GM18909 (cell line): ENCODE data around the gene DAPL1.

Experiments
- ATAC-seq: cut with Tn5 transposase; IDR thresholded peaks from one replicate; pipeline ENCODE4 v1.9.1; 2021; ENCODE audit warnings: mild to moderate bottlenecking; ENCODE audit not compliant: unreplicated experiment, poor library complexity

Gene DAPL1

DNA sequence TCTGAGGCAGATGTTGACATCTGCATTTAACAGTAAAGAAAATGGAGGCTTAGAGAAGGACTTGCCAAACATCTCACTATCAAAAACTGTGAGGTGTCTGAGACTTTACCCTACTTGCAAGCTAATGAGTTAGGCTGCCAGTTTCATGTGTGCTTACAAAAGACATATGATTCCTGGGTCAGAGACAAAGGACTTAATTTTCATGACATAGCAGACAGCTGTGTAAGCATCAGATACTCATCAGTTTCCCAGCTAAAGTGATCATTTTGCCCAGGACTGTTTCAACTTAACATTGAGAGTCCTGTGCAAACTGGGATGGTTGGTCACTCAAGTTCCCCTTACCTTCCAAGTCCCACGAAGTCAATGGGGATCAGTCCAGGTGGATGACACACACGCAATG lies 18.9 kb upstream of the DAPL1 start:
- no peak for ATAC-seq

DNA sequence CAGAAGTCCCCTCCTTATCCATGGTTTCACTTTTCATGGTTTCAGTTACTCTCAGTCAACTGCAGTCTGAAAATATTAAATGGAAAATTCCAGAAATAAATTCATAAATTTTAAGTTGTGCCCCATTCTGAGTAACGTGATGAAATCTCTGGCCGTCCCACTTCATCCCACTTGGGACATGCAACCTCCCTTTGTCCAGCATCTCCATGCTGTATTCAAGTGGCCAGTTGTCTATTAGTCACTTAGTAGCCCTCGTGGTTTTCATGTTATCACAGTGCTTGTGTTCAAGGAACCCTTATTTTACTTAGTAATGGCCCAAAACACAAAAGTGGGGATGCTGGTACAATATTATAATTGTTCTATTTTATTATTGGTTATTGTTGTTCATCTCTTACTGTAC lies 18.0 kb upstream of the DAPL1 start:
- no peak for ATAC-seq

DNA sequence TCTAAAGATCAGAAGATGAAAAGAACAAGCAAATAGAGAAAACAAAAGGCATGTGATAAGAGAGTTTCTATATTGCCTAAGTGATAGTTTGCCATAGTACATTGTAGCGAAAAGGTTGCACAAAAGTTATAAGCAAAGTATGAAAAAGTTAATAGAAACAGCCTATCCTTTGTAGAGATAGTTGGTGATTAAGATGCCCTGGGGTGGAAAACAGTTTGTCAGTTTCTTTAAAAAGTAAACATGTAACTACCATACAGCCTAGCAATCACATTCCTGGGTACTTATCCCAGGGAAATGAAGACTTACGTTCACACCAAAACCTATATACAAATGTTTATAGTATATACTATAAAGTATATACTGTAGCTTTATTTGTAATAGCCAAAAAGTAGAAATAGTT lies 16.9 kb upstream of the DAPL1 start:
- ATAC-seq = no peak

DNA sequence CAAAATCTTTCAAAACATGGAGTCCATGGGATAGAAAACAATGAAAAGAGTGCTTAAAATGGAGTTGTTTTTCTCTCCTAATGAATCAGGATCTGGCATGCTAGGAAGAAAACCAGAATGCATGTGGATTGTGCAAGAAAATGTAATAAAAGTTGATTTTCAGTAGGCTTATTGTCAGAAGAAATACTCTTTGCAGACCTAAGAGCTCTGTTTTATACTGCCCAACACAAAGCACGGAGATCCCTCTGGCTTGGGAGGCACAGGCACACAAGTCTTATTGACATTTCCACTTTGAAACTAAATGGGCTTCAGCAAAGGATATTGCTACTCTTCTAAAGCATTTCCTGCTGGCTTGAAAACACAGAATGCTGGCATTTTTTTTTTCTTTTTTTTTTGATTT lies 15.5 kb upstream of the DAPL1 start:
- ATAC-seq = no peak

DNA sequence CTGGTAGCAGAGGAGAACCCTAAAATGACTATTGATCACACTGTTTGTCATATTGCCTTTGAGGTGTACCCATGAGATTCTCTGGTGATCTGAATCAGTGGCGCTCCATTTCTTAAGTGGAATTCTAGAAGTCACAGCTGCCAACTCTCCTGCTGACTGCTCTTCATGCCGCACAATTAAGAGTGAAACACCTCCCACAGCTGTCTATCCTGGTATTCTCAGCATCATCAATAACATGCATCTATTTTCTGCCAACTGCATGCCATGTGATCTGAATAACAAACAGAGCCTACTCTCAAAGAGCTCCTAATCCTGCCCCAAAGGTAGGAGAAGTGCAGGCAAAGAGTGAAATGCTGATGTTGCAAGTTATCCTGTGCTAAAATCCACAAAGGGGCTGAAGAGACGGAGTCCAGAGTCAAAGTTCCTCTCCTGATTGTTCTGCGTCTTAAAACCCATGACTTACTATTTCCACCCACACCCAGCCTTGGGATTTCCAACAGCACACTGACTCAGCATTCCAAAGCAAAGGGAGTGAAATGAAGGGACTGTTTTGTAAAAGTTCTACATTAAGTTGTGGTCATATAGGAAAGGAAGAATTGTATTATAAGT lies 13.7 kb upstream of the DAPL1 start:
- ATAC-seq = no peak

DNA sequence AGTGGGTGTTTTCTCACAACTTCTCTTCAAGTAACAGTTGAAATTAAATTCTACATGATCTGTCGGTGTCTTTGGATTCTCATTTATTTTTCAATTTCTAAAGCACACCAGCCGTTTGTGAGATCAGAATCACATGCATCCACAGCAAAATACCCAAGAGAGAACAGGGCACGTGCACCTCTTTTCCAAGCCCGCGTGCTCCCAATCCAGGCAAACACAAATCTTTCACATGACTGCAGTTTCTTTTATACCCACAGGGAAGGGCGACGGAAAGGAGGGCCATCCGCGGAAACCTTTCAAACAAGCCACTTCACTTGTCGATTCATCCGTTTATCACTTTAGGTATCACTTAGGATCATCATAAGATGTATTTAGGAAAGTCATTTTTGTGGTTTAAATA lies 13.0 kb upstream of the DAPL1 start:
- no peak for ATAC-seq

DNA sequence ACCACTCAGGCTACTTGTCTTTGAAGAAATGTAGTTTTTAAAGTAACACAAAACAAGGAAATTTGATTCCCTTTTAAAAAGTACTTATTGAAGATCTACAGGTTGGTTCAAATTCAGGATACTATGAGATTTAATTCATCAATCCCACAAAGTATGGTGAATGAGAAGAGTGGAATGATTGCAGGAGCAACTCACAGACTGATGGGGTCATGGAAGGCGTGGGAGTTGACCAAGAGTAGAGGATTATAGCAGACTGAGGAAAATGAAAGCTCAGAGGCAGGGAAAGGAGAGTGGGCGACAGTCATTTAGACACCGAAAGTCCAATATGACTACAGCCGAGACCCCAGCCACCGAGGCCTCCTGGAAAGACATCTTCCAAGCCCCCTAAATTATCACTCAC lies 12.5 kb upstream of the DAPL1 start:
- no peak for ATAC-seq

DNA sequence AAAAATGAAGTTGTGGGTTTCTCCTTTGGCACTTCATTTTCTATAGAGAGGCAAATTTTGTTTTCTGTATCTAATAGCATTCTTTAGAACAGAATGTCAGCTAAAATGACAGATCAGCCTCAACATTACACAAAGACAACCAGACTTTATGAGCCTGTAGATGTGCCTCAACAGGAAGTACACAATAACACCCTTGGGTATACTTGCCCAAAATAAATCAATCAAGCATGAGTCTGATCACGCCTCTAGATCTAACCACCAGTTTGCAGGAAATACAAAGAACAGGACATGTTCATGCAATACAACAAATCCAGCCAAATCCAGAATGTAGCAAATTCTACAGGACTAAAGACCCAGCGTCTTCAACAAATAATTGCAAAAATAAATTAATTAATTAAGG lies 11.2 kb upstream of the DAPL1 start:
- ATAC-seq = no peak

DNA sequence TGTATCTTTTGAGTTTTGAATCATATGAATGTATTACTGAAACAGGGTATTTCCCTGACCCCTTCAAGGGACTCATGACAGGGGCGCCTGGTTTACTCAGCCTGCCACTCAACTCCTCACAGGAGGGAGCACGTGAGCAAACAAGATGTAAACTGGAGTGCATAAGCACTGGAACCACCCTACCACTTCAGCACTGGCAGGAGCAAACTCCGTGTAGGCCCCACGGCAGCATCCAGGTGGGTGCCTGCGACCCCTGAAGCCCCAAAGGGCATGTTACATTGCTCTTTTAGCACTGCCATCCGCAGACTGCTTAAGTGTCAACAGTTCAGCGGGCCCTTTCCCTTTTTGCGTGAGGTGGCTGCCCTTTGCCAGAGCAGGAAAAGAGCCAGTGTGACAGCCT lies 8.2 kb upstream of the DAPL1 start:
- ATAC-seq = no peak

DNA sequence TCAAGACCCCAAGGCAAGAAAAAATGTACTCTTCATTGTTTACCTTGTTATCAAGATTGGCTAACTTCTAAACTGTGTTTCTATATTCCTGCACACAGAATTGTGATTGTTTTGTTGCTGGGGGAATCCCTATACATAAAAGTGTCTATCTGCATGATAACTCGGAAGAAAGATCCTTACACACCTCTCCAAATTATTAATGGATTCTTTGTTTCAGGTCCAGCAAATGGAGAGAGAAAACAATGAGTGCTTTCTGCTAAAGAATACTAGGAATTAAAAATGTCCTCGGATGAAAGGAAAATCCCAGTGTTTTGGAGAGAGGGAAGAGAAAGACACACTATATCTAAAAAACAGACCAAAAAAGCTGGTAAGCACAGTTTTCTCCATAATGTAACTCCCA lies 6.2 kb upstream of the DAPL1 start:
- ATAC-seq = no peak

DNA sequence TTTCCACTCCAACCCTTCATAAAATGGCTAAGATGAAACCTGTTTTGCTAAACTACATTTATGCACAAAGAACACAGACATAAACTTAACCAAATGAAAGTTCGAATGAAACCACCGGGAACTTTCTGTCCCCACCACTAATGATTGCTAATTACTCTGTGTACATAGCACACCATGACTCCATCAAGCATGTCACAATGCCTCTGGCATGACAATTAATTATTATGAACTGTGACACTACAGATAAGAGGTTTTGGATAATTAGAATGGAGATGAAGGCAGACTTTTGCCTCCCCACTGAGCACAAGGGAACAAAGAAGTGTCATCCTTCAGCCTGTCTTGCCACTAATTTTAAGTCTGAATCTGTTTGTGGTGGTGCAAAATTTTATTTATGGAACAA lies 1.5 kb downstream of the DAPL1 start:
- ATAC-seq = no peak

DNA sequence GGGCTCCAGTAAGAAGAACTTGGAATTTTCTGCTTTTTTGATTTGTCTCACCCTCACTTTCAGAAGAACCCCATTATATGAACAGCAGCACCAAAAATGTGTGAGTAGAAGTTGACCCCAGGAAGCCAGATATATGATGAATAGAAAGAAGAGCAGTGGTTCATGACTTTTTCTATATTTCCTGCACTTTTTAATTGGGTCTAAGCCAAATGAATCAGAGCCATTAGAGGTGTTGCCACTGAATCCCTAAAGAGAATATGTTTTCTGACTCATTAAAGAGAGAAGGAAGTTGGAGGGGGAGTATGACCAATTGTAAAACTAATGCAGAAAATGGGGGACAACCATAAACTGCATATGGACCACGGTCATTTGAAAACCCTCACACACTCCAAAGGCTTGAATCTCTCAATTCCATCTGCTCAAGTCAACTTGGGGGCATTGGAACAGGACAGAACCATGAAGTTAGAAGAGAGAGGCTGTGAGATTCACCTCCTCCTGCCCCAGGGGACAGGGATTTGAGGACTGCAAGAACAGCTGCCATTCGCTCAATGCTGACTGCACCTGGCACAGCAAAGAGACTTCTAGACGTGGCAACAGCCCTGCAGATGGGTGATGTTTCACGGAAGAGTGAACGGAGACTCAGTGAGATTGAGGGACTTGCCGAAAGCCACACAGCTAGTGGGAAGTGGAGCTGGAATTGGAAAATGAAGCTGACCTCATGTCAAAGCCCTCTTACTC lies 3.0 kb downstream of the DAPL1 start:
- no peak for ATAC-seq

DNA sequence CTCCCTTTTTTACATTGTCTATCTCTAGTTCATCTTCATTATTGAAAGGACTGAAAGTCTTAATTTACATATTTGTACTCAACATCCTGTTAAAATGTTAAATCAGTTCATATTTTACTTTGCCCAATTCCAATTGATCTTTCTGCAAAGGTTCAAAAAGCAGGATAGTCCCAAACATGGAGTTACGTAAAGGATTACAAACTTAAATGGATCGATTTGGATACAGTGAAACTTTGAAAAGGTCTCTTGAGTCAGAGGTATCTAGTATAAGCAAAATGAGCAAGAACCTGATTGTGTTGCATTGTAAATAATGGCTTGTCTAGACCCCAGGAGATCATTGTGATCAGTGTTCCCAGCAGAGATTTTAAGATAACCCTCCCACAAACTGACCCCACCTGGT lies 4.1 kb downstream of the DAPL1 start:
- no peak for ATAC-seq

DNA sequence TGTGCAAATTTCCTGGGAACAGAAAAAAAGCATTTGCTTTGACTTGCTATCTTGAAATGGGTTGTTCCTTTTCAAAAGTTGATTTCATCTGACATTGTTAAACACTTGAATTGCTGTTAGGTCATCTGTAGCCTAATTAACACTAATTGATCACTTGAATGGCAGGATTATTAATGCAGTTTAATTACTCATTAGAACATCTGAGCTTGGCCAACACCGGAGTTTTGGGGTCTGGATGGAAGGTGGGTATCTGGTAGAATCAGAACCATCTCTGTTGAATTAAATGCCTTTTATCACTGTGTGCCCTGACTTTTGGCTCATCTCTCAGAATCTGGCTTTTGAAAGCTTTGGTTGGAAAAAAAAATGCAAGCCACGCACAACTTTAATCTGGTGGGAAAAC lies 8.4 kb downstream of the DAPL1 start:
- ATAC-seq = no peak

DNA sequence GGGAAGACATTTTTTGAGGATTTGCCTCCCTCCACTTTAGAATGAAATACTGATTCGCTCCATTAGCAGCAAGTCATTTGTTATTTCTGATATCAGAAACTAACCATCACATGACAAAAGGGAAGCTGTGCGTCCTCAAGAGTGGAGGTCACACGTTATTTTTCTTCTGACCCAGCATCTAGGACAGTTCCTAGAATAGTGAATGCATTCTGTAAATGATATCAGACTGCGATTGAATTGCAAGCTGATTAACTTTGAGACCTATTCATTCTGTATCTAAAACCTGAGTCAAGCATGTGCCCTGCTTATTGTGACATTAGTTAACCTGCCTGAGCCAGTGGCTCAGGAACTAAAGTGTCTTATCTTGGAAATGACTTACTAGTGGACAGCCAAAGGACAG lies 10.1 kb downstream of the DAPL1 start:
- no peak for ATAC-seq

DNA sequence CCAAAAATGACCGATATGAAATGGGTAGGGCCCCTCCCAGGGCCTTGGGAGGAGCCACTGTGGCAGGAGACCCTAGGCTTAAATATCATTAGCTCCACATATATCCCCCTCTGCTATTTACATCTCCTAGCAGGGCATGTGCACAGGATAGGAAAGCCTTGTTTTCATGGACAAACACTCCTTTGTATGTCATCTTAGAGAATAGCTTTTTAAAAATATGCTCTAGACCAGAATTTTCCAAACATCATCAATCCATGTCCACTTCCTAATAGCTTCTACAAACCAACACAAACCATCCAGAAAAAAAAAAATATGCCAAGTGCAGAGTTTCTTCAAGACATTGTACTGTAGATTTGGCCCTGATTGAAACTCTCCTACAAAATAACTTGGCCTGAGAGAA lies 10.8 kb downstream of the DAPL1 start:
- ATAC-seq = no peak

DNA sequence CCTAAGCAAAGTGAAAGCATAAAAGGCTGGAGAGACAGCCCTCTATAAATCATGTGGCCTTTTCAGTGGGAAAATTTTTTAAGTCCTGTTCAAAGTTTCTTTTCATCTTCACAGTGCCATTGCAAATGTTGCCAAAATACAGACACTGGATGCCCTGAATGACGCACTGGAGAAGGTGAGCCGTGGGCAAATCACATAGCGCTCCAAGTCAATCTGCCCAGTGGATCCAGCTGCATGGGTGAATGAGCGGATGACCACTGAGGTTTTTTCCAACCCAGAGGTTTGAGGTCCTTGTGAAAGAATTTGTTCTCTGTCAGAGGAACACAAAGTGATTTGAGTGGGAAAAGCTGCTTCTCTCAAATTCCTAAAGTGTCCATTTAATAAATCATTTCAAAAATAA lies 11.8 kb downstream of the DAPL1 start:
- no peak for ATAC-seq

DNA sequence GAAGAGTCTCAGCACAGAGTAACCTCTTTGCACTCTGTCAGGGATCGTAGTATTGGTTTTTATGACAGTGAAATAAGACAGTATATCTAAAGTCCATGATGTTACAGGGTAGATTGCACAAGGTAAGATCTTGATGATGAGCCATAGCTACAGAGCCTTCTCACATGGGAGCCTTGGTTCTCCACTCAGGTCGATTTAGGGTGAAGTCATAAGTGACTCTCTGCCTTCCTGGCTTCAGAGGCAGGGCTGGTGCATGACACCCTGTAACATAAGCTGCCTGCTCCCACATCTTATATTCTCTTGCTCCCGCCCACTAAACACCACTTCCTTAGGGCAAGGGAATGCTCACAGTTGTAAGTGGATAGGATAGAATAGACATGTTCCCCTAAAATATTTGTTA lies 13.3 kb downstream of the DAPL1 start:
- no peak for ATAC-seq

DNA sequence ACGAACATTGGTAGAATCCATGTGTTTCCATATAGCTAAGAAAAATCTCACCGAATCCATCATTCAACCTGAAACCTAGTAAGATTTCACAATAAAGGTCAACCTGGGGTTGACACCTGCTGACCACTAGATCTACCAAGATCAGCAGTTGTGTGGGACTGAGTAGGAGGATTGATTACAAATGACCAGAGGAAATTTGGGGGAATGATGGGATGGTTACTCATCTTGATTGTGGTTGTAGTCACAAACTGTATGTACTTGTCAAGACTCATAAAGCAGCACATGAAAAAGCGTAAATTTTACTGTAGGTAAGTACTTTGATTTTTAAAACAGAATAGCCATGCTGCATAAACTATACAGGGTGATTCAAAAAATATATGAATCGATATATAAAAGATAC lies 14.7 kb downstream of the DAPL1 start:
- no peak for ATAC-seq

DNA sequence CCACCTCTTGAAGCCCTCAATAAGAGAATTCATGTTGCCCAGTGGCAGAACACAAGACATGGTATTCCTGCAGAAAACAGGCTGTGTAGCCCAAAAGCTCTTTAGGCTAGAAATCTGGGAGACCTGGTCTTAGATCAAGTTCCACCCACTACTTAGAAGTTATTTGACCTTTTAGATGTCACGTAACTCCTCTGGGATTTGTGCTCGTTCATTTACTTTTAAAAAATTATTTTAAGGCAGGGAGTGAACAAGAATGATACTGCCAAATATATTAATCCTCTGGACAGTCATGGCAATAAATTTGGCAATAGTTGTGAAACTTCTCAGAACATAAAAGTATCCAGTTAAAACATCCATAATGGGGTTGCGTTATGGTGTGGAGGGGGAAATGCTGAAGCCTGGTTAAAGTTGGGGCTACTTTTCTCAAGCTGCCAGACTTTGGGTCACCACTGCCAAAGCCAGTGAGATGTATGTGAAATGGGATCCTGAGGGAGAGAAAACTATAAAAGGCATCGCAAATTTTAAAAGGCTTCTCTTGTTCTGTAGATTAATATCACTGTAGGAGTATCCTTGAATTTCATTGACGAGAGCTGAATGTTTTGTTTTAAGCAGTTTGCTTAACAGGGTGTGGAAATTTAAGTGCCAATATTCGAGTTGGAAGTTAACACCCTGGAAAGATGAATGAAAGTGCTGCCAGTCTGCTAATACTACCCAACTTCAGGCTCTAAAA lies 15.8 kb downstream of the DAPL1 start:
- ATAC-seq = no peak

DNA sequence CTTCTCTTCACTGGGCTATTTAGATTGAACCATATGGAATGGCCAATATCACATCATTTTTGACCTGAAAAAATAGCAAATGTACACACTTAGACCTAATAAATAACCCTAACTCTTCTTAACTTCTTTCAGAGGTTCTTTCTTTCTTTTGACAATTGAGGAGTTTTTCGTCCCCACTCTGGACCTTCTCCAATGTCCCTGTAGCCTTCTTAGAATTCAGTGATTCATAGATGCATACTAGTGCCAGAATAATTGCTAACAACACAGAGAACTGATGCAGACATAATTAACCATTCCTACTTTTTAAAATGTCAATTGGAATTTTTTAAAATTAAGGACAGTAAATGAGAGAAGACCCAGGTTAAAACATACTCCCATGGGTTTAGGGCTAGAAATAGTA lies 20.0 kb downstream of the DAPL1 start:
- no peak for ATAC-seq

DNA sequence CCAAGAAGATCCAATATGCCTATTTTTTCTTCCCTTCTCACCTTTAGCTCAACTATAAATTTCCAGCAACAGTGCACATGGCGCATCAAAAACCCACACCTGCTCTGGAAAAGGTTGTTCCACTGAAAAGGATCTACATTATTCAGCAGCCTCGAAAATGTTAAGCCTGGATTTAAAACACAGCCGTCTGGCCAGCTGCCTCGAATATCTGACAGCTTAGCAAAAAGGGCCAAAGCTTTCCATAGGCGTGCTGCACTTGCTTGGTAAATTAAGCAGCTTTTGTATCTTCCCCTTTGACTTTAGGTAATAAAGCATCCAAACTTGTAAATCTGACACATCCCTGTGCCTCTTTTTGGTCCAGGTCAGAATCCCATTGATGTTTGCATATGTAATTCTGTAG lies 20.5 kb downstream of the DAPL1 start:
- no peak for ATAC-seq
